Right cardiac atrium (tissue), 5 donors: ENCODE measurements around the gene TMEM187. TPM values are rescaled to one million over a fixed set of nuclear protein-coding genes. Genes with fewer than 3 reads are reported as not detected.

Source experiments
- ATAC-seq, 2 donors: fragments of 200-7000 bp; cut with Tn5 transposase; one replicate each; pipeline versions ENCODE4 v1.8.0 to v1.9.1; 2020; ENCODE audit warnings: moderate library complexity in 2 of 2, mild to moderate bottlenecking in 1 of 2
- DNase-seq, 3 donors: peaks; one replicate each; pipeline ENCODE4 v3.0.0-alpha.2; 2020
- H3K27ac ChIP-seq: one replicate; pipeline ENCODE4 v1.5.1; 2013; ENCODE audit warnings: mild to moderate bottlenecking, low read length, control low read depth, moderate library complexity
- H3K27me3 ChIP-seq: one replicate; pipeline ENCODE4 v1.6.1; 2013; ENCODE audit not compliant: control insufficient read depth, insufficient read depth
- H3K4me1 ChIP-seq: one replicate; pipeline ENCODE4 v1.6.1; 2013; ENCODE audit warnings: low read length; ENCODE audit not compliant: control insufficient read depth, insufficient read depth
- H3K4me3 ChIP-seq: one replicate; pipeline ENCODE4 v1.5.1; 2013; ENCODE audit warnings: low read length, control low read depth
- H3K9me3 ChIP-seq: one replicate; pipeline ENCODE4 v1.6.1; 2013; ENCODE audit warnings: low read length; ENCODE audit not compliant: control insufficient read depth
- WGBS: extraction: QIAGEN DNeasy Blood & Tissue Kit; methylation state at CpG from one replicate; pipeline ENCODE4 v1.1.7; 2013; 5-methylcytosine and 5-hydroxymethylcytosine counted together
- intact Hi-C, 4 donors: fragments of 100-400 bp; cut with DNase I; formaldehyde crosslinking; loops; one replicate each; pipeline versions ENCODE4 v1.11.0 to v1.14.0; 2022 to 2023
- polyA plus RNA-seq: library from polyadenylated mRNA; stranded (reverse); fragments of 200-250 nt; gene quantifications from one replicate; pipeline ENCODE4 v1.2.3, GENCODE V29; 2013
- total RNA-seq, 4 donors: library from RNA; stranded (reverse); fragmentation: NEBNext Ultra II Directional; extraction: Animal tissue kit (Norgen Biotek cat#: 25700); gene quantifications; one replicate each; pipeline ENCODE4 v1.2.1, GENCODE V29; 2021
- donor health status: healthy with polysubstance abuse.
- donor health status: DM: no; HTN: yes; CAD: no.
- donor health status: DM: no; HTN: no; CAD: no.
- donor health status: DM: no; HTN: yes; CAD: no; lungs with severe emphysema.
- donor health status: DM: yes; HTN: yes; CAD: no.

TMEM187 gene
- total and polyA plus RNA-seq, 5 donors = 6.8 to 11.9 (median 9.1) TPM

- Histone ChIP-seq H3K27ac (no peak overlapping the region), H3K4me3 (peak overlapping the region; percentile 84), H3K9me3 (no peaks in the 10 kb centered on the region), H3K27me3 (no peaks in the 10 kb centered on the region), H3K4me1 (no peaks in the 10 kb centered on the region)
- WGBS = 13% methylated on average over 28 of the region's 32 CpGs
- DNase-seq = no peak
- ATAC-seq = peak; percentile 5 to 17
- intact Hi-C loops = no loop called here
These were observed 37.2 kb upstream of the TMEM187 start for GRCh38 chrX:153935326-153935851.

GRCh38 chrX:153937056-153937455 lies 35.5 kb upstream of the TMEM187 start:
- Histone ChIP-seq H3K27me3 (no peaks in the 10 kb centered on the region), H3K4me1 (no peaks in the 10 kb centered on the region), H3K4me3 (no peak overlapping the region), H3K27ac (no peak overlapping the region), H3K9me3 (no peaks in the 10 kb centered on the region)
- whole genome bisulfite sequencing = 94% methylated on average over 3 of the region's 3 CpGs
- ATAC-seq (no peak), DNase-seq (no peak)
- intact Hi-C loops = no loop called here

- Histone ChIP-seq H3K9me3 (no peaks in the 10 kb centered on the region), H3K27ac (no peak overlapping the region), H3K4me3 (no peak overlapping the region), H3K27me3 (no peaks in the 10 kb centered on the region), H3K4me1 (no peaks in the 10 kb centered on the region)
- intact Hi-C loops = no loop called here
- DNase-seq (no peak), ATAC-seq (no peak)
- 80% methylated on average over 10 of the region's 10 CpGs for whole genome bisulfite sequencing
These were observed 34.2 kb upstream of the TMEM187 start for GRCh38 chrX:153938226-153938786.

GRCh38 chrX:153939573-153939972 lies 33.0 kb upstream of the TMEM187 start:
- Histone ChIP-seq H3K27me3 (no peaks in the 10 kb centered on the region), H3K9me3 (no peaks in the 10 kb centered on the region), H3K4me3 (no peak overlapping the region), H3K27ac (no peak overlapping the region), H3K4me1 (no peaks in the 10 kb centered on the region)
- 71% methylated on average over 7 of the region's 7 CpGs for WGBS
- ATAC-seq (no peak), DNase-seq (no peak)
- intact Hi-C loops = no loop called here

GRCh38 chrX:153941336-153942252 lies 31.0 kb upstream of the TMEM187 start:
- no peaks in the 10 kb centered on the region for H3K9me3 ChIP-seq
- 50% methylated on average over 23 of the region's 23 CpGs for WGBS
- peak in 1 of 2 donors; percentile 52 for ATAC-seq
- intact Hi-C loops = no loop called here
- peak in 1 of 3 donors; percentile 49 for DNase-seq
- no peak overlapping the region for H3K27ac ChIP-seq
- H3K4me3 ChIP-seq = no peak overlapping the region
- no peaks in the 10 kb centered on the region for H3K27me3 ChIP-seq
- H3K4me1 ChIP-seq = no peaks in the 10 kb centered on the region

GRCh38 chrX:153944140-153944799 lies 28.3 kb upstream of the TMEM187 start, which contains the start of gene RENBP:
Gene RENBP (minus strand): TSS chrX:153944643. CDS start chrX:153944610, 33 bp downstream.
- H3K27me3 ChIP-seq = no peaks in the 10 kb centered on the region
- ATAC-seq = peak; percentile 20 to 66
- WGBS = 16% methylated on average over 31 of the region's 31 CpGs
- DNase-seq = peak; percentile 63 to 85 (median 82)
- H3K4me1 ChIP-seq = no peaks in the 10 kb centered on the region
- peak within 1 kb of the TSS; percentile 13 for H3K27ac ChIP-seq
- H3K4me3 ChIP-seq = peak within 1 kb of the TSS; percentile 52
- intact Hi-C loops = no loop called here
- no peaks in the 10 kb centered on the region for H3K9me3 ChIP-seq

- Histone ChIP-seq H3K4me1 (no peaks in the 10 kb centered on the region), H3K9me3 (no peaks in the 10 kb centered on the region), H3K4me3 (peak overlapping the region; percentile 52), H3K27me3 (no peaks in the 10 kb centered on the region), H3K27ac (no peak overlapping the region)
- DNase-seq (no peak), ATAC-seq (peak in 1 of 2 donors; percentile 4)
- intact Hi-C loops = no loop called here
- 52% methylated on average over 6 of the region's 6 CpGs for WGBS
These were observed 27.8 kb upstream of the TMEM187 start for GRCh38 chrX:153944800-153945150.

GRCh38 chrX:153945956-153946943 lies 26.3 kb upstream of the TMEM187 start:
- DNase-seq (peak in 1 of 3 donors; percentile 61), ATAC-seq (no peak)
- H3K27me3 ChIP-seq = no peaks in the 10 kb centered on the region
- intact Hi-C loops = no loop called here
- no peaks in the 10 kb centered on the region for H3K9me3 ChIP-seq
- H3K4me3 ChIP-seq = no peak overlapping the region
- H3K27ac ChIP-seq = no peak overlapping the region
- WGBS = 77% methylated on average over 24 of the region's 24 CpGs
- no peaks in the 10 kb centered on the region for H3K4me1 ChIP-seq

- DNase-seq (peak; percentile 71 to 90 (median 87)), ATAC-seq (peak; percentile 60 to 63)
- Histone ChIP-seq H3K4me1 (no peaks in the 10 kb centered on the region), H3K4me3 (no peak overlapping the region), H3K9me3 (no peaks in the 10 kb centered on the region), H3K27ac (peak overlapping the region; percentile 14), H3K27me3 (no peaks in the 10 kb centered on the region)
- intact Hi-C loops = no loop called here
- 35% methylated on average over 19 of the region's 19 CpGs for WGBS
These were observed 25.4 kb upstream of the TMEM187 start for GRCh38 chrX:153947009-153947769.
